ENCODE data around the gene FAM13C.

- no peak for TF ChIP-seq POLR2A (IDR thresholded peaks at IDR 0.05)
- TF ChIP-seq CTCF (IDR thresholded peaks at IDR 0.05), result no peak
- no peak for TF ChIP-seq POLR2AphosphoS5 (IDR thresholded peaks at IDR 0.05)
These were observed 105.1 kb downstream of the FAM13C start for GRCh38 chr10:59257224-59257623.

Measured in prostate gland (tissue), 2 donors.